KMS-11 (cell line): Measurements from ENCODE around the gene GRIK3.

Experiments
- H2AFZ ChIP-seq: fragments of 200-600 bp; sonication (generic); 2 replicates; pipeline ENCODE4 v1.6.1; 2016; ENCODE audit warnings: antibody characterized with exemption, mixed run types, low read depth
- H3K27ac ChIP-seq: fragments of 200-600 bp; sonication (generic); 2 replicates; pipeline ENCODE4 v1.6.1; 2016; ENCODE audit warnings: mild to moderate bottlenecking, mixed run types
- H3K27me3 ChIP-seq: fragments of 200-600 bp; sonication (generic); 2 replicates; pipeline ENCODE4 v1.6.1; 2017; ENCODE audit warnings: mild to moderate bottlenecking, low read depth, mixed run types, moderate library complexity; ENCODE audit not compliant: insufficient read depth
- H3K36me3 ChIP-seq: fragments of 200-600 bp; sonication (generic); 2 replicates; pipeline ENCODE4 v1.6.1; 2017; ENCODE audit warnings: mild to moderate bottlenecking, mixed run types; ENCODE audit not compliant: insufficient read depth
- H3K4me1 ChIP-seq: fragments of 200-600 bp; sonication (generic); 2 replicates; pipeline ENCODE4 v1.6.1; 2016; ENCODE audit warnings: mild to moderate bottlenecking, low read depth, mixed run types; ENCODE audit not compliant: poor library complexity, severe bottlenecking
- H3K4me2 ChIP-seq: fragments of 200-600 bp; sonication (generic); 2 replicates; pipeline ENCODE4 v1.7.0; 2016; ENCODE audit warnings: mild to moderate bottlenecking, mixed run types
- H3K4me3 ChIP-seq: fragments of 200-600 bp; sonication (generic); IDR thresholded peaks from 2 replicates; pipeline ENCODE4 v1.6.1; 2017; ENCODE audit warnings: low read depth, low read length, mixed read lengths; ENCODE audit not compliant: insufficient read depth
- H3K79me2 ChIP-seq: fragments of 200-600 bp; sonication (generic); 2 replicates; pipeline ENCODE4 v1.6.1; 2016; ENCODE audit warnings: low read depth, mixed run types; ENCODE audit not compliant: insufficient read depth
- H3K9ac ChIP-seq: fragments of 200-600 bp; sonication (generic); 2 replicates; pipeline ENCODE4 v1.6.1; 2016; ENCODE audit warnings: mild to moderate bottlenecking, mixed run types
- H4K20me1 ChIP-seq: fragments of 200-600 bp; sonication (generic); 2 replicates; pipeline ENCODE4 v1.6.1; 2016; ENCODE audit warnings: mild to moderate bottlenecking, mixed run types; ENCODE audit not compliant: insufficient read depth
- TF ChIP-seq, protein P1 (sequence below): fragments of 200-600 bp; sonication (generic); conservative IDR thresholded peaks from 2 replicates; pipeline ENCODE4 v1.6.1; 2017; ENCODE audit warnings: low read depth, mild to moderate bottlenecking, antibody characterized with exemption, low read length, moderate library complexity, mixed read lengths

Gene GRIK3

DNA sequence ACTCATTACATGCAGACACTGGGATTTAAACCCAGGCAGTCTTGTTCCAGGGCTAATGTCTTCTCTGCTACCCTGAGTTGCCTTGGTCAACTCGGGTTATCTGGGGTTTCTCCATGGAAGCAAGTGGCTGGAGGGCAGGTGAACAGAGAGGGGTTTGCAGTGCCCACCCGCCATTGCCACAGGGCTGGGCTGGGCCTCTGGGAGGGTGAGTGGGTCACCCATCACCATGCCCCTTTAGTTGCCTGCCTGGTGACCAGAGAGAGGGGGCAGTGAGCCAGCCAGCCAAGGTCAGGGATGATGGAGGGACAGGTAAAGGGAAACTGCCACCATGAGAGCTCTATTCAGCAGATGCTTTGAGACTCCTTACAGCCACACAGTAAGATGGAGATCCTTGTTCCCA, 53.2 kb downstream of the GRIK3 start:
- Histone ChIP-seq H2AFZ (no peak overlapping the region), H4K20me1 (no peaks in the 10 kb centered on the region), H3K79me2 (no peaks in the 10 kb centered on the region), H3K27me3 (peaks cover 7% of the 10 kb centered on the region; the same call in 1 of the 2 replicates), H3K9ac (no peak overlapping the region), H3K27ac (no peak overlapping the region), H3K36me3 (no peaks in the 10 kb centered on the region), H3K4me2 (no peak overlapping the region), H3K4me3 (no peak overlapping the region), H3K4me1 (no peaks in the 10 kb centered on the region)
- TF ChIP-seq, protein P1, sequence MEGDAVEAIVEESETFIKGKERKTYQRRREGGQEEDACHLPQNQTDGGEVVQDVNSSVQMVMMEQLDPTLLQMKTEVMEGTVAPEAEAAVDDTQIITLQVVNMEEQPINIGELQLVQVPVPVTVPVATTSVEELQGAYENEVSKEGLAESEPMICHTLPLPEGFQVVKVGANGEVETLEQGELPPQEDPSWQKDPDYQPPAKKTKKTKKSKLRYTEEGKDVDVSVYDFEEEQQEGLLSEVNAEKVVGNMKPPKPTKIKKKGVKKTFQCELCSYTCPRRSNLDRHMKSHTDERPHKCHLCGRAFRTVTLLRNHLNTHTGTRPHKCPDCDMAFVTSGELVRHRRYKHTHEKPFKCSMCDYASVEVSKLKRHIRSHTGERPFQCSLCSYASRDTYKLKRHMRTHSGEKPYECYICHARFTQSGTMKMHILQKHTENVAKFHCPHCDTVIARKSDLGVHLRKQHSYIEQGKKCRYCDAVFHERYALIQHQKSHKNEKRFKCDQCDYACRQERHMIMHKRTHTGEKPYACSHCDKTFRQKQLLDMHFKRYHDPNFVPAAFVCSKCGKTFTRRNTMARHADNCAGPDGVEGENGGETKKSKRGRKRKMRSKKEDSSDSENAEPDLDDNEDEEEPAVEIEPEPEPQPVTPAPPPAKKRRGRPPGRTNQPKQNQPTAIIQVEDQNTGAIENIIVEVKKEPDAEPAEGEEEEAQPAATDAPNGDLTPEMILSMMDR, result no peak

DNA sequence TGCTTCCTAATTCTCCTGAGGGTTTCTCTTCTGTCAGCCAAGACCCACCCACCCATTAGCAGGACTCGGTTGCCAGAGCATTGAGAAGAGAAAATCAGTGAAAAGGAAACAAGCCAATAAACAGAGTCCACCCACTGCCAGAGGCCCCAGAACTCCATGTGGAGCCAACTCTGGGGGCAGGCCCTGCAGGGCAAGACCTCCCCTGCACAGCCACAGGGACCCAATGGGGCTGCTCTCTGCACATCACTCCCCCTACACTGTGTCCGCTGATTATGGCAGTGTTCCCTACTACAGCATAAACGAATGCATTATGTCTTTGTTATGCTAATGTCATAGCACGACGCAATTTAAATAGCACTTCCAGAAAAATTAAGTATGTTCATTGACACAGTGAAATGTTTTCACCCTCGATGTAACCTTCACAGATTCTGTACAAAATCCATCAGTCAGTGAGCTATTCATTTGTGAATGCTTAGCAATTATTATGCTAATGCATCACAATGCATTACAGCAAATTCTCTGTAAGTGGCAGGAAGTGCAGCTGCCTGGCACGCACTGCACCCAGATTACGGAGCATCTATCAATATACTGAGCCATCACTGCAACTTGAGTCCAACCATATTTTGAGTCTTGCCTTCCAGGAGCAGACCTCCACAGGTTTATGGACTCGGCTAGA, 56.4 kb downstream of the GRIK3 start:
- H3K4me1 ChIP-seq, result no peaks in the 10 kb centered on the region
- H4K20me1 ChIP-seq, result no peaks in the 10 kb centered on the region
- H3K79me2 ChIP-seq, result no peaks in the 10 kb centered on the region
- TF ChIP-seq, protein P1, result no peak
- H3K4me3 ChIP-seq, result no peak overlapping the region
- H3K4me2 ChIP-seq, result no peak overlapping the region
- H3K9ac ChIP-seq, result no peak overlapping the region
- H3K36me3 ChIP-seq, result no peaks in the 10 kb centered on the region
- H3K27me3 ChIP-seq, result peaks cover 7% of the 10 kb centered on the region; the same call in 1 of the 2 replicates
- H3K27ac ChIP-seq, result no peak overlapping the region
- no peak overlapping the region for H2AFZ ChIP-seq

DNA sequence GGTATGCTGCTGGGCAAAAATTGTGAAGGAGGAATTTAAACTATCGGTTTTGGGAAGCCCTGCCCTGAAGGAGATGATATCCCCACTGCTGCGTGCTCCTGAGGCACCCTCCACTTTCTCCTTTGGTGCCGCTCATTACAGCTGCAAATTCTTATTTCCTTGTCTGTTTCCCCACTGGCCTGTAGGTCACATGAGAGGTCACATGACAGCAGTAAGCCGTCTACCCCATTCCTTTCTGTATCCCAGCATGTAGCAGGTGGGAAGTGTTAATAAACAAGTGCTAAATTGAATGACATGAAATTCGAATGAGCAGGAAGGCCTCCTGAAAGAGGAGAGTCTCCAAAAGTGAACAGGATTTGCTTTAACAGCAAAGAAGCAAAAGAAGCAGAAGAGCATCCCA, 58.7 kb downstream of the GRIK3 start:
- H3K9ac ChIP-seq, result no peak overlapping the region
- no peaks in the 10 kb centered on the region for H3K79me2 ChIP-seq
- H3K27ac ChIP-seq, result no peak overlapping the region
- H3K4me3 ChIP-seq, result no peak overlapping the region
- no peaks in the 10 kb centered on the region for H4K20me1 ChIP-seq
- TF ChIP-seq, protein P1, result no peak
- H2AFZ ChIP-seq, result no peak overlapping the region
- H3K36me3 ChIP-seq, result no peaks in the 10 kb centered on the region
- no peak overlapping the region for H3K4me2 ChIP-seq
- no peaks in the 10 kb centered on the region for H3K4me1 ChIP-seq
- peaks cover 17% of the 10 kb centered on the region; the same call in 1 of the 2 replicates for H3K27me3 ChIP-seq

DNA sequence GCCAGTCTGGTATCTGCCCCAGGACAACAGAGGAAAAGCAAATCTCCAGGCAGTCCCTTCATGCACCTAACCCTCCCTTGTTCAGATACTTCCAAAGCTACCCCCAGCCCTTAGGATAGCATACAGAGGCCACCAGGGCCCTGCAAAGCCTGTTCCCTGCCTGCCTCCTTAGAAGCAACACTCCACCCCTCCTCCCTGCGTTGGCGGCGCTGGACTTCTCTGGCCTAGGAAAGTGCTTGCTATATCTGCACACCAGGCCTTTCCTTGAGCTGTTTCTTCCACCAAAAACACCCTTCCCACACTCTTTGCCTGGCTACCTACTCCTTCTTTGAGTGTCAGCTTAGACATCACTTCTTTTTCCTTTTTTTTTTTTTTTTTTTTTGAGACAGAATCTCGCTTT, 61.3 kb downstream of the GRIK3 start:
- H3K4me3 ChIP-seq, result no peak overlapping the region
- TF ChIP-seq, protein P1, result no peak
- H3K27ac ChIP-seq, result no peak overlapping the region

More for the DNA sequence above, 61.3 kb downstream of the GRIK3 start:
- Histone ChIP-seq H2AFZ (no peak overlapping the region), H3K9ac (no peak overlapping the region), H3K79me2 (no peaks in the 10 kb centered on the region), H3K4me1 (no peaks in the 10 kb centered on the region), H3K27me3 (peaks cover 13% of the 10 kb centered on the region; the same call in 1 of the 2 replicates), H4K20me1 (no peaks in the 10 kb centered on the region), H3K36me3 (no peaks in the 10 kb centered on the region), H3K4me2 (no peak overlapping the region)
